ENCODE results near the gene ZP1.

GRCh38 chr11:60844870-60845221 lies 22.5 kb upstream of the ZP1 start:
- no peak for TF ChIP-seq ZNF274 (IDR thresholded peaks at IDR 0.05; ENCODE audit: low read depth, low read length)
- TF ChIP-seq YY1 (IDR thresholded peaks at IDR 0.05; ENCODE audit: insufficient read depth, insufficient read length): no peak
